ENCODE data around the gene NCK1. TPM values are rescaled to one million over a fixed set of nuclear protein-coding genes. Genes with fewer than 3 reads are reported as not detected.

NCK1 gene
- total RNA-seq, 1 experiment from 2014 or later, result 25.6 TPM

- TF ChIP-seq SP1 (IDR thresholded peaks at IDR 0.05; ENCODE audit: low read depth) (no peak), REST (IDR thresholded peaks at IDR 0.05; ENCODE audit: low read depth) (no peak)
- Histone ChIP-seq H3K79me2 (ENCODE audit: insufficient read depth, low read length) (0 out of 2 replicates have a peak, but pooled peaks cover 3% of the 10 kb centered on the region), H3K4me3 (replicated peaks in 1 of 2; ENCODE audit: low read depth in 1 of 2, low read length in 2 of 2) (peak overlapping the region in 1 of 2 experiments; percentile 42; a peak in 2 of 4 replicates), H3K9me2 (ENCODE audit: insufficient read depth) (no peaks in the 10 kb centered on the region), H3K4me2 (ENCODE audit: low read length) (peak overlapping the region; percentile 74), H3K27ac (ENCODE audit: low read depth, low read length) (peak overlapping the region; percentile 26), H3K36me3 (ENCODE audit: control insufficient read depth in 1 of 2, insufficient read depth in 2 of 2, low read length in 2 of 2) (no peaks in the 10 kb centered on the region), H3K27me3 (ENCODE audit: insufficient read depth, low read length) (no peaks in the 10 kb centered on the region), H3K4me1 (ENCODE audit: control insufficient read depth in 1 of 2, insufficient read depth in 2 of 2, low read length in 2 of 2) (peaks cover 29 to 49% of the 10 kb centered on the region in 2 experiments), H3K9me3 (ENCODE audit: control insufficient read depth in 1 of 2, insufficient read depth in 1 of 2, low read depth in 1 of 2, low read length in 2 of 2) (no peaks in the 10 kb centered on the region), H3K9ac (ENCODE audit: low read length) (peak overlapping the region; percentile 31), H2AFZ (ENCODE audit: low read depth, low read length, poor library complexity, severe bottlenecking) (no peak overlapping the region), H4K20me1 (ENCODE audit: insufficient read depth) (no peaks in the 10 kb centered on the region)
- ChIA-PET RAD21 (ENCODE audit: low non-redundant PET in 1 of 2, low total read pairs in 2 of 2, uncharacterized antibody in 2 of 2, unreplicated experiment in 2 of 2) (no interaction called here), CTCF (interaction anchor here (1.3 kb wide), 1 partner anchor 59 kb away, joined by 3 read pairs; no protein-coding TSS in a partner anchor), POLR2A (interaction anchor here (1.3 kb wide), 1 partner anchor 93 kb away, joined by 4 read pairs; the partner anchor contains the start of gene NCK1)
- intact Hi-C loops (cut with micrococcal nuclease), result loop anchor here (5.0 kb wide), 1 partner anchor 93 kb away; the partner anchor contains the start of gene NCK1
- BruUV-seq (replicated peaks), result no TSS peak
- ATAC-seq (peak; percentile 51), DNase-seq (ENCODE audit: low read depth, low spot score) (no peak)
Measured at GRCh38 chr3:136954980-136955780, 93.2 kb downstream of the NCK1 start.
